Neuronal stem cell (in vitro differentiated cells): ENCODE measurements around the gene FCHO2.

ENCODE experiments used
- DNase-seq: peaks from one replicate; pipeline ENCODE4 v3.0.0-alpha.2; 2013; ENCODE audit warnings: low spot score
- H2AFZ ChIP-seq: one replicate; pipeline ENCODE4 v1.6.1; 2013; ENCODE audit warnings: mild to moderate bottlenecking, low read length, inconsistent platforms
- H2AK5ac ChIP-seq: 2 replicates; pipeline ENCODE4 v1.6.1; 2013; ENCODE audit warnings: low read depth, mild to moderate bottlenecking, inconsistent platforms, low read length, moderate library complexity, mixed read lengths
- H2BK120ac ChIP-seq: 2 replicates; pipeline ENCODE4 v1.6.1; 2013; ENCODE audit warnings: low read depth, mild to moderate bottlenecking, inconsistent platforms, low read length, moderate library complexity, mixed read lengths
- H2BK12ac ChIP-seq: one replicate; pipeline ENCODE4 v1.6.1; 2013; ENCODE audit warnings: low read length, inconsistent platforms
- H2BK15ac ChIP-seq: 2 replicates; pipeline ENCODE4 v1.6.1; 2013; ENCODE audit warnings: mild to moderate bottlenecking, low read length, inconsistent platforms, mixed read lengths
- H2BK5ac ChIP-seq: one replicate; pipeline ENCODE4 v1.6.1; 2013; ENCODE audit warnings: inconsistent platforms, mild to moderate bottlenecking, low read length, moderate library complexity
- H3K14ac ChIP-seq: one replicate; pipeline ENCODE4 v1.6.1; 2013; ENCODE audit warnings: low read length, inconsistent platforms
- H3K18ac ChIP-seq: 2 replicates; pipeline ENCODE4 v1.6.1; 2013; ENCODE audit warnings: low read length, inconsistent platforms
- H3K23ac ChIP-seq: 2 replicates; pipeline ENCODE4 v1.6.1; 2013; ENCODE audit warnings: low read depth, mild to moderate bottlenecking, mixed read lengths, low read length, inconsistent platforms; ENCODE audit not compliant: poor library complexity
- H3K27ac ChIP-seq: replicated peaks from 3 replicates; pipeline ENCODE4 v1.5.1; 2013; ENCODE audit warnings: low read length, inconsistent platforms
- H3K27me3 ChIP-seq, 3 experiments: 2 replicates each; pipeline ENCODE4 v1.6.1; 2013; ENCODE audit warnings: low read length in 3 of 3, mild to moderate bottlenecking in 2 of 3, inconsistent platforms in 1 of 3, low read depth in 1 of 3, mixed read lengths in 1 of 3, moderate library complexity in 1 of 3; ENCODE audit not compliant: control insufficient read depth in 3 of 3, insufficient read depth in 3 of 3
- H3K36me3 ChIP-seq, 2 donors: replicated peaks in 1 of 2; 2 replicates each; pipeline ENCODE4 v1.6.1; 2013; ENCODE audit warnings: low read length in 2 of 2; ENCODE audit not compliant: control insufficient read depth in 2 of 2, insufficient read depth in 2 of 2
- H3K4ac ChIP-seq: 2 replicates; pipeline ENCODE4 v1.6.1; 2013; ENCODE audit warnings: inconsistent platforms, mild to moderate bottlenecking, low read length, moderate library complexity
- H3K4me1 ChIP-seq, 2 donors: 1 replicate in 1 of 2; 2 replicates in 1 of 2; pipeline ENCODE4 v1.6.1; 2013; ENCODE audit warnings: low read length in 2 of 2, low read depth in 1 of 2; ENCODE audit not compliant: control insufficient read depth in 2 of 2, insufficient read depth in 1 of 2
- H3K4me2 ChIP-seq: one replicate; pipeline ENCODE4 v1.6.1; 2013; ENCODE audit warnings: mild to moderate bottlenecking, low read length, inconsistent platforms; ENCODE audit not compliant: insufficient read depth, poor library complexity, severe bottlenecking
- H3K4me3 ChIP-seq, 2 donors: 2 replicates each; pipeline ENCODE4 v1.5.1; 2013; ENCODE audit warnings: low read length in 2 of 2, mild to moderate bottlenecking in 2 of 2, inconsistent platforms in 1 of 2, moderate library complexity in 1 of 2
- H3K79me1 ChIP-seq: one replicate; pipeline ENCODE4 v1.6.1; 2013; ENCODE audit warnings: low read depth, mild to moderate bottlenecking, inconsistent platforms, low read length, moderate library complexity
- H3K9ac ChIP-seq: one replicate; pipeline ENCODE4 v1.6.1; 2013; ENCODE audit warnings: mild to moderate bottlenecking, low read depth, low read length, inconsistent platforms; ENCODE audit not compliant: poor library complexity
- H3K9me3 ChIP-seq, 2 donors: replicated peaks in 1 of 2; 2 replicates each; pipeline versions ENCODE3 to v1.6.1; 2013; ENCODE audit warnings: low read length in 2 of 2, mild to moderate bottlenecking in 2 of 2, inconsistent platforms in 1 of 2, low read depth in 1 of 2, mixed read lengths in 1 of 2, moderate library complexity in 1 of 2; ENCODE audit not compliant: control insufficient read depth in 2 of 2, insufficient read depth in 1 of 2
- H4K8ac ChIP-seq: one replicate; pipeline ENCODE4 v1.6.1; 2013; ENCODE audit warnings: low read depth, mild to moderate bottlenecking, inconsistent platforms, low read length, moderate library complexity
- H4K91ac ChIP-seq: one replicate; pipeline ENCODE4 v1.6.1; 2013; ENCODE audit warnings: low read length, low read depth, mild to moderate bottlenecking, inconsistent platforms; ENCODE audit not compliant: poor library complexity
- WGBS, 2 donors: extraction: QIAGEN DNeasy Blood & Tissue Kit; methylation state at CpG; one replicate each; pipeline ENCODE4 v1.1.7; 2013; ENCODE audit warnings: missing lambda C conversion rate in 2 of 2, mixed read lengths in 1 of 2; ENCODE audit not compliant: insufficient read length in 2 of 2, insufficient replicate concordance in 1 of 2; ENCODE audit errors: extremely low coverage in 2 of 2; 5-methylcytosine and 5-hydroxymethylcytosine counted together

The FCHO2 gene

DNA sequence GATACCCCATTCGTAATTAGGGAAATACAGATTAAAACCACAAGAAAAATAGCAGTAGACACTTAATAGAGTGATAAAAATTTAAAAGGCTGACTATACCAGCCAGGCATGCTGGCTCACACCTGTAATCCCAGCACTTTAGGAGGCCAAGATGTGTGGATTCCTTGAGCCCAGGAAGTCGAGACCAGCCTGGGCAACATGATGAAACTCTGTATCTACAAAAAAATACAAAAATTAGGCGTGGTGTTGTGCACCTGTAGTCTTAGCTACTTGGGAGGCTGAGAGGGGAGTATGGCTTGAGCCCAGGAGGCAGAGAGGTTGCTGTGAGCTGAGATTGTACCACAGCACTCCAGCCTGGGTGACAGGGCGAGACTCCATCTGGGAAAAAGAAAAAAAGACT lies 72.0 kb downstream of the FCHO2 start:
- no peak overlapping the region for H3K4ac ChIP-seq
- no peak overlapping the region for H4K91ac ChIP-seq
- WGBS, 2 donors, result no CpG with 5 or more reads among the region's 4 CpGs
- no peak overlapping the region for H2BK120ac ChIP-seq
- H3K27me3 ChIP-seq, result no peaks in the 10 kb centered on the region
- peaks cover 0 to 22% of the 10 kb centered on the region in 2 donors for H3K36me3 ChIP-seq
- H3K23ac ChIP-seq, result no peak overlapping the region
- H3K18ac ChIP-seq, result no peak overlapping the region
- no peak overlapping the region for H2BK15ac ChIP-seq
- no peak for DNase-seq
- H3K79me1 ChIP-seq, result no peaks in the 10 kb centered on the region
- no peak overlapping the region for H3K4me2 ChIP-seq
- no peak overlapping the region for H4K8ac ChIP-seq
- H3K9me3 ChIP-seq, result no peaks in the 10 kb centered on the region
- H2BK5ac ChIP-seq, result no peak overlapping the region
- no peak overlapping the region for H3K9ac ChIP-seq
- no peak overlapping the region for H3K27ac ChIP-seq
- no peak overlapping the region for H2AFZ ChIP-seq
- H2BK12ac ChIP-seq, result no peak overlapping the region
- H2AK5ac ChIP-seq, result no peak overlapping the region
- peaks cover 0 to 10% of the 10 kb centered on the region in 2 donors for H3K4me1 ChIP-seq
- no peak overlapping the region for H3K14ac ChIP-seq
- no peak overlapping the region for H3K4me3 ChIP-seq

DNA sequence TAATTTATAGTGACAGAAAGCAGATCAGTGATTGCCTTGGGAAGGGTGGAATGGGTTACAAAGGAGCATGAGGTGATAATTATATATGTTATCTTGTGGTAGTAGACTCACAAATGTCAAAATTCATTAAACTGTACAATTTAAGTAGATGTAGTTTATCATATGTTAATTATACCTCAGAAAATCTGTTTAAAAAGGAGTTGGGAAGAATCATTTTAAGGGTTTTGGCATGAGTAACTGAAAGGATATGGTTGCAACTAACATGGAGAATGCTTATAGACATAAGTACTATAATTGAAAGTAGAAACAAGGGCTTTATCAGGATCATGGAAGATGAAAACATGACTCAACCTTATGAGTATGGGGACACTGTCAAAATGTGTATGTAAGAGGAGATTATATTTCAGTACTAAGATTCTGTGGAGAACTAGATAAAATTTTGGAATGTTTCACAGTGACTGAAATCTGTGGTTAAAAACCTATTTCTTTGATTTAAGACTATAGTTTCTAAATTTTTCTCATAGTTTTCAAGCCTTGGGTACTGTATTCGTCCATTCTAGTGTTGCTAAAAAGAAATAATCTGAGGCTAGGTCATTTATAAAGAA lies 73.3 kb downstream of the FCHO2 start:
- H2AK5ac ChIP-seq, result no peak overlapping the region

DNA sequence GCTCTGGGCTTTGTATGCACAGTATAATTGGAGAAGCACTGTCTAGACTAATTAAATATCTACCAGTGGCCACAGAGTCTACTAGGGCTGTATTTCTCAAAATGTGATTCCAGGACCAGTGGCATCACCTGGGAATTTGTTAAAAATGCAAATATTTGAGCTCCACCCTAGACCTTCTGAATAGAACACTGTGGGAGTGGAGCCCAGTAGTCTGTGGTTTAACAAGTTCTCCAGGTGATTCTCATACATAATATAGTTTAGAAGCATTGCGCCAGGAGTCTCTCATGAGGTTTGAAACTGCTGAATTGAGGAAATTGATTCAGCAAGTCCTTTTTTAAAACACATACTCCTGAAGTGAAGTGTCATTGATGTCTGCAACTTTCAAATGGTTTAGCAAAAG lies 74.7 kb downstream of the FCHO2 start:
- DNase-seq, result no peak
- H2AFZ ChIP-seq, result no peak overlapping the region
- no peak overlapping the region for H2BK5ac ChIP-seq
- no peak overlapping the region for H2AK5ac ChIP-seq
- no peak overlapping the region for H3K9ac ChIP-seq
- H3K4me1 ChIP-seq, result peaks cover 0 to 10% of the 10 kb centered on the region in 2 donors
- H3K23ac ChIP-seq, result no peak overlapping the region
- H3K18ac ChIP-seq, result no peak overlapping the region
- H2BK15ac ChIP-seq, result no peak overlapping the region
- whole genome bisulfite sequencing, 2 donors, result no CpG with 5 or more reads among the region's 1 CpG
- no peak overlapping the region for H3K4me2 ChIP-seq
- no peaks in the 10 kb centered on the region for H3K9me3 ChIP-seq
- no peak overlapping the region for H2BK120ac ChIP-seq
- no peak overlapping the region for H4K8ac ChIP-seq
- no peak overlapping the region for H3K14ac ChIP-seq
- no peak overlapping the region for H2BK12ac ChIP-seq
- H3K27me3 ChIP-seq, result no peaks in the 10 kb centered on the region
- H3K27ac ChIP-seq, result no peak overlapping the region
- H4K91ac ChIP-seq, result no peak overlapping the region
- no peak overlapping the region for H3K4me3 ChIP-seq
- H3K36me3 ChIP-seq, result peaks cover 0 to 30% of the 10 kb centered on the region in 2 donors
- H3K4ac ChIP-seq, result no peak overlapping the region
- no peaks in the 10 kb centered on the region for H3K79me1 ChIP-seq

More for the DNA sequence above, 73.3 kb downstream of the FCHO2 start:
- Histone ChIP-seq H3K79me1 (no peaks in the 10 kb centered on the region), H2BK15ac (no peak overlapping the region), H4K8ac (no peak overlapping the region), H2BK120ac (no peak overlapping the region), H4K91ac (no peak overlapping the region), H3K4me1 (peaks cover 0 to 10% of the 10 kb centered on the region in 2 donors), H3K9me3 (no peaks in the 10 kb centered on the region), H3K23ac (no peak overlapping the region), H3K4me3 (no peak overlapping the region), H2BK12ac (no peak overlapping the region), H3K4me2 (no peak overlapping the region), H3K27me3 (no peaks in the 10 kb centered on the region), H3K4ac (no peak overlapping the region), H3K14ac (no peak overlapping the region), H3K27ac (no peak overlapping the region), H2BK5ac (no peak overlapping the region), H3K9ac (no peak overlapping the region), H3K18ac (no peak overlapping the region), H2AFZ (no peak overlapping the region), H3K36me3 (peaks cover 0 to 22% of the 10 kb centered on the region in 2 donors)
- no peak for DNase-seq
- no CpG with 5 or more reads among the region's 1 CpG for WGBS, 2 donors

DNA sequence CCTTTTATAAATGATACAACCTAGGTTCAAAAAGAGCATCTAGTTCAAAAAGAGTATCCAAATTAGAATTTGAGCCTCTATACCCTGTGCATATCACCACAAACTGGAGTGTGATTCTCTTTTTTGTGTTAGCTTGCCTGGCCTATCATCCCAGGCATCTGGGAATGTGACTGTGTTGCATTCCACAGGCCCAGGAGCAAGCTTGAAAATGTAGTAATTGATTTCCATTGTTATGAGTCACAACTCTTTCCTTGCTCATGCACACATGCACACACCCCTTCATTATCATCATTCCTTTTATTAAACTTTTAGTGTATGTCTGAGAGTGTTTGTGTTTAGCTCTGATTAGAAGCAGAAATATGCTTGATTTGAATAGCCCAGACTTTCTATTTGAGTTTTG lies 75.2 kb downstream of the FCHO2 start:
- Histone ChIP-seq H2BK5ac (no peak overlapping the region), H3K4me1 (peaks cover 0 to 10% of the 10 kb centered on the region in 2 donors), H2BK120ac (no peak overlapping the region), H3K4ac (no peak overlapping the region), H3K14ac (no peak overlapping the region), H2AK5ac (no peak overlapping the region), H2BK15ac (no peak overlapping the region), H3K36me3 (peaks cover 0 to 30% of the 10 kb centered on the region in 2 donors), H3K27ac (no peak overlapping the region), H4K91ac (no peak overlapping the region), H3K79me1 (no peaks in the 10 kb centered on the region), H2AFZ (no peak overlapping the region), H2BK12ac (no peak overlapping the region), H3K27me3 (no peaks in the 10 kb centered on the region), H3K9ac (no peak overlapping the region), H3K4me3 (no peak overlapping the region), H4K8ac (no peak overlapping the region), H3K23ac (no peak overlapping the region), H3K4me2 (no peak overlapping the region), H3K18ac (no peak overlapping the region), H3K9me3 (no peaks in the 10 kb centered on the region)
- peak; percentile 14 for DNase-seq
